NCI-H345 (cell line): Measurements from ENCODE around the gene SKAP1.
A peak's percentile ranks its signal among the peaks of the same experiment; 100 is the strongest.
"Not testable (repeated sequence)": the region's sequence is repeated elsewhere in the genome, so short reads cannot be mapped to it uniquely, and the experiment has no call there.

ENCODE experiments used
- DNase-seq: peaks from one replicate; lab custom pipeline; 2025; lab: John Stamatoyannopoulos, UW

SKAP1 gene

GRCh38 chr17:48317732-48318131 lies 112.3 kb downstream of the SKAP1 start:
- DNase-seq, result no peak

GRCh38 chr17:48314716-48315115 lies 115.3 kb downstream of the SKAP1 start:
- no peak for DNase-seq

GRCh38 chr17:48313096-48313755 lies 116.8 kb downstream of the SKAP1 start:
- no peak for DNase-seq

GRCh38 chr17:48311324-48311723 lies 118.7 kb downstream of the SKAP1 start:
- DNase-seq, result no peak

GRCh38 chr17:48310748-48311213 lies 119.2 kb downstream of the SKAP1 start:
- no peak for DNase-seq

GRCh38 chr17:48308581-48308980 lies 121.4 kb downstream of the SKAP1 start:
- DNase-seq, result no peak

- DNase-seq, result peak; percentile 68
Measured at GRCh38 chr17:48307814-48308411, 122.1 kb downstream of the SKAP1 start.

- no peak for DNase-seq
Measured at GRCh38 chr17:48307255-48307654, 122.8 kb downstream of the SKAP1 start.

- no peak for DNase-seq
Measured at GRCh38 chr17:48301002-48301401, 129.0 kb downstream of the SKAP1 start.

- no peak for DNase-seq
Measured at GRCh38 chr17:48299760-48300159, 130.3 kb downstream of the SKAP1 start.

GRCh38 chr17:48297825-48298224 lies 132.2 kb downstream of the SKAP1 start:
- DNase-seq, result no peak

- DNase-seq, result no peak
Measured at GRCh38 chr17:48296453-48296852, 133.6 kb downstream of the SKAP1 start.

- no peak for DNase-seq
Measured at GRCh38 chr17:48295362-48296288, 134.4 kb downstream of the SKAP1 start.

- no peak for DNase-seq
Measured at GRCh38 chr17:48294806-48295361, 135.1 kb downstream of the SKAP1 start.

- no peak for DNase-seq
Measured at GRCh38 chr17:48294020-48294805, 135.8 kb downstream of the SKAP1 start.

GRCh38 chr17:48293319-48294019 lies 136.5 kb downstream of the SKAP1 start:
- no peak for DNase-seq

GRCh38 chr17:48290378-48290777 lies 139.6 kb downstream of the SKAP1 start:
- DNase-seq, result no peak

- DNase-seq, result not testable (repeated sequence)
Measured at GRCh38 chr17:48286917-48287316, 143.1 kb downstream of the SKAP1 start.

- DNase-seq, result no peak
Measured at GRCh38 chr17:48285614-48286013, 144.4 kb downstream of the SKAP1 start.

- no peak for DNase-seq
Measured at GRCh38 chr17:48283907-48284306, 146.1 kb downstream of the SKAP1 start.

- DNase-seq, result no peak
Measured at GRCh38 chr17:48283411-48283810, 146.6 kb downstream of the SKAP1 start.
